ENCODE measurements around the gene IFITM2.
"Not testable (repeated sequence)": the region's sequence is repeated elsewhere in the genome, so short reads cannot be mapped to it uniquely, and the experiment has no call there.

Gene IFITM2

DNA sequence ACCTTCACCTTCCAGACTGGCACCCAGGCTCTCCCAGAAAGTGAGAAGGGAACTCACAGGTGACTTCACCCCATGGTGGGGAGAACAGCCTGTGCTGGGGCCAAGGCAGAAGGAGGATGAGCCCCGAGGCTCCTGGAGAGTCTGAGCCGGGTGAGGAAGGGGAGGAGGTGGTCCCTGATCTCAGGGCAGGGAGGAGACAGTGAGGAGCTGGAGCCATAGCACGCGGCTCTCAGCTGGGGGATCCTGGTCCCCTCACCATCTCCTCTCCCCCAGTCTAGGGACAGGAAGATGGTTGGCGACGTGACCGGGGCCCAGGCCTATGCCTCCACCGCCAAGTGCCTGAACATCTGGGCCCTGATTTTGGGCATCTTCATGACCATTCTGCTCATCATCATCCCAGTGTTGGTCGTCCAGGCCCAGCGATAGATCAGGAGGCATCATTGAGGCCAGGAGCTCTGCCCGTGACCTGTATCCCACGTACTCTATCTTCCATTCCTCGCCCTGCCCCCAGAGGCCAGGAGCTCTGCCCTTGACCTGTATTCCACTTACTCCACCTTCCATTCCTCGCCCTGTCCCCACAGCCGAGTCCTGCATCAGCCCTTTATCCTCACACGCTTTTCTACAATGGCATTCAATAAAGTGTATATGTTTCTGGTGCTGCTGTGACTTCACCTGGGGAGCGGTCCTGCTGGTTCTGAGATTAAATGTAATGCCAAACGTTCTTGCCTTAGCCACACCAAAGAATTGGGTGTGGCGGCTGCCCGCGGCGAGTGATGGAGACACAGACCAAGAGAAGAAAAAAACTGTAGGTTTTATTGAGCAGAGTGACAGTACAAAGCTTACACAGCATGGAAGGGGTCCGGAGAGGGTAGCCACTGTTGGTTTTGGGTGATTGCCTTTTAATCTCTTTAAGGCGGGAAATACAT is 1.4 kb downstream of the IFITM2 start:
- DNase-seq (ENCODE audit: low spot score): not testable (repeated sequence)

GRCh38 chr11:309979-310572 is 2.5 kb downstream of the IFITM2 start:
- not testable (repeated sequence) for DNase-seq (ENCODE audit: low spot score)

DNA sequence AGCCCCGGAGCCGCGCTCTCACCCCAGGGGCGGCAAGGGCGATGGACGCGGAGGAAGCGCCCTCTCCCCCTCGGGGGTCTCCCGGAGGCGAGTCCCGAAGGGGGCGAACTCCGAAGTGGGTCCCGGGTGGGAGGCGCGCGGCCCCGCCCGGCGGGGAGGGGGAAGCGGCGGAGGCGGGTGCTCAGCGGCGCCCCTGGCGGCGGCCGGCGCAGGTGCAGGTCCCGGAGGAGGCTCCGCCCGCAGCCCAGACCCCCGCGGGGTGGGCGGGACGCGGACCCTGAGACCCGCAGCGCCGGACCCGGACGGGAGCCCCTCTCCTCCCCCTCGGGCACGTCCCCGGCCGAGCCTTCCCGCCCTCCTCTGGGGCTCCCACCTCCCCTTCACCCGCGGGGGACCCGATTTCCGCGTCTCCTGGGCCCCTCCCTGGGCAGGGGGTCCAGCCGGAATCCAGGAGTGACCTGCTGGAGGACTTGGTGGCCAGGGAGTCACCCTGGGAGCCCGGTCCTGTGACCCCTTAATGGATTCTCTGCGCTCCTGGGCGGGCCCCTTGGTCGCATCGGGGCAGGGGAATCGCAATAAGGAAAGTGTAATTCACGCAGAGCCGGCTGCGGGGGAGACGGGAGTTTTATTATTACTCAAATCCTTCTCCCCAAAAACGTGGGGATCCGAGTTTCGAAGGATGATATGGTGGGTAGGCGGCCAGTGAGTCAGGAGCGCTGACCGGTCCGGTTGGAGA is 3.6 kb downstream of the IFITM2 start:
- DNase-seq (ENCODE audit: low spot score): not testable (repeated sequence)

DNA sequence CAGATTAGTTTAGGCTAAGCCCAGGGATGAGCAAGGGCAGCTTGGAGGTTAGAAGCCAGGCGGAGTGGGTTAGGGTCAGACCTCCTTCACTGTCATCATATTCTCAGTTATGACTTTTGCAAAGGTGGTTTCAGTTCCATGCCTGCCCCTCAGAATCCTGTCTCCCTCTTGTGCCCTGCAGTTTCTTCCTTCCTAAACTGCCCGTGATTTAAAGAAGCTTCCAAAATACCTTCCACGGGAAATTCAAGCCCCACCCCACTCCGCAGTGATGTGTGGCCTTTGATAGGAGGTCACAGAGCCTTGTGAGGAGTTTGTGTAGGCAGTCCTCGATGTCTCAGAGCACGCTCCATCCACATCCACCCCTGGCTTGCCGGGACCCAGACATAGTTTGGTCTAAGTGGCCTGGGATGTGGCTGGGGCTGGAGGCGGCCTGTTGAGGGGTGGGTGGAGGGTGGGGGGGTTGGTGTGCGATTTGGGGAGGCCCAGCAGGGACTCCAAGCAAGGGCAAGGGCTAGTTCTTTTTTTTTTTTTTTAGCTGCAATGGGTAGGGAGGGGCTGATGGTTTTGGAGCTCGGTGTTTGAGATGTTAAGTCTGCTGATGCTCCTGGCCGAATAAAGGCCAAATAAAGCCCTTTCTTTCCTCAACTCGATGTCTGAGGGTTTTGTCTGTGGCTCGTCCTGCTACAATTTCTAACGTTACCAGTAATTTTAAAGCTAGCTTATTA is 4.6 kb downstream of the IFITM2 start:
- no peak for DNase-seq (ENCODE audit: low spot score)

DNA sequence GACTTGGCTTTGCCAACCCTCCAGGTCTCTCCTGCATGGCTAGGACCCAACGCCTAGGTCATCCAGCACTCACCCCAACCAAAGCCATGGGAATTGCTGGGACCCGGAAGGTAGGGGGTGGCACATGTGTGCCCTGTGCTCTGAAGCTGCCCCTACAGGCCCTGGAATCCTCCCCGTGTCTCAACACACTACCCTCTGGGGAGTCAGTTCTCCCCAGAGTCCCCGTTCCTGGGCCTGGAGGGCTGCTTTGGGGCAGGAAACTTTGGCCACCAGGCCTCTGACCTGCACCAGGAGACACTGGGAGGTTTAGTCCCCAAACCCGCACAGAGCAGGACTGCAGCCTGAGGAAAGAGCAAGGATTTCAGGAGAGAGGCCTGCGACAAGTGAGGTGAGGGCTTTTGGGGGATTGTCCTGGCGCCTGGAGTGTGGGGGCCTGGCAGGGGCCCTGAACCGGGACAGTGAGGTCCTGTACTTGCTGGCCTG is 5.7 kb downstream of the IFITM2 start:
- no peak for DNase-seq (ENCODE audit: low spot score)

- no peak for DNase-seq (ENCODE audit: low spot score)
These were observed 6.4 kb downstream of the IFITM2 start, which contains the start of gene IFITM1 for GRCh38 chr11:313787-314553. TSS of gene IFITM1 (plus strand) at chr11:314040. CDS start at chr11:314171, 131 bp downstream.

GRCh38 chr11:314554-314875 is 6.9 kb downstream of the IFITM2 start:
- not testable (repeated sequence) for DNase-seq (ENCODE audit: low spot score)

DNA sequence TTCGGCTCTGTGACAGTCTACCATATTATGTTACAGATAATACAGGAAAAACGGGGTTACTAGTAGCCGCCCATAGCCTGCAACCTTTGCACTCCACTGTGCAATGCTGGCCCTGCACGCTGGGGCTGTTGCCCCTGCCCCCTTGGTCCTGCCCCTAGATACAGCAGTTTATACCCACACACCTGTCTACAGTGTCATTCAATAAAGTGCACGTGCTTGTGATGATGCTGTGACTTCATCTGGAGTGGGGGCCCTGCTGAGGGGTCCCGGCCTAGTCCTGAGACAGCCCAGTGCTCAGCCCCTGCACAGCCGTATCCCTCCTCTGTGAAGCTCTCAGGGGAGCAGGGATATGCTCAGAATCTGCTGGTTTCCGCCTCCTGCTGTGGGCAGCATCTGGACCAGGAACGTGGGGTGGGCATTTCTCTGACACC is 7.5 kb downstream of the IFITM2 start:
- no peak for DNase-seq (ENCODE audit: low spot score)

GRCh38 chr11:315516-315994 is 7.9 kb downstream of the IFITM2 start:
- DNase-seq (ENCODE audit: low spot score): no peak

GRCh38 chr11:316031-316701 is 8.6 kb downstream of the IFITM2 start:
- DNase-seq (ENCODE audit: low spot score): no peak

GRCh38 chr11:316891-317301 is 9.3 kb downstream of the IFITM2 start:
- no peak for DNase-seq (ENCODE audit: low spot score)

- not testable (repeated sequence) for DNase-seq (ENCODE audit: low spot score)
These were observed 10.2 kb downstream of the IFITM2 start for GRCh38 chr11:317668-318404.

- not testable (repeated sequence) for DNase-seq (ENCODE audit: low spot score)
These were observed 10.9 kb downstream of the IFITM2 start for GRCh38 chr11:318405-319120.

- not testable (repeated sequence) for DNase-seq (ENCODE audit: low spot score)
These were observed 11.7 kb downstream of the IFITM2 start for GRCh38 chr11:319121-319887.

GRCh38 chr11:319888-320273 is 12.3 kb downstream of the IFITM2 start:
- not testable (repeated sequence) for DNase-seq (ENCODE audit: low spot score)

GRCh38 chr11:324156-324555 is 16.5 kb downstream of the IFITM2 start:
- DNase-seq (ENCODE audit: low spot score): no peak

DNA sequence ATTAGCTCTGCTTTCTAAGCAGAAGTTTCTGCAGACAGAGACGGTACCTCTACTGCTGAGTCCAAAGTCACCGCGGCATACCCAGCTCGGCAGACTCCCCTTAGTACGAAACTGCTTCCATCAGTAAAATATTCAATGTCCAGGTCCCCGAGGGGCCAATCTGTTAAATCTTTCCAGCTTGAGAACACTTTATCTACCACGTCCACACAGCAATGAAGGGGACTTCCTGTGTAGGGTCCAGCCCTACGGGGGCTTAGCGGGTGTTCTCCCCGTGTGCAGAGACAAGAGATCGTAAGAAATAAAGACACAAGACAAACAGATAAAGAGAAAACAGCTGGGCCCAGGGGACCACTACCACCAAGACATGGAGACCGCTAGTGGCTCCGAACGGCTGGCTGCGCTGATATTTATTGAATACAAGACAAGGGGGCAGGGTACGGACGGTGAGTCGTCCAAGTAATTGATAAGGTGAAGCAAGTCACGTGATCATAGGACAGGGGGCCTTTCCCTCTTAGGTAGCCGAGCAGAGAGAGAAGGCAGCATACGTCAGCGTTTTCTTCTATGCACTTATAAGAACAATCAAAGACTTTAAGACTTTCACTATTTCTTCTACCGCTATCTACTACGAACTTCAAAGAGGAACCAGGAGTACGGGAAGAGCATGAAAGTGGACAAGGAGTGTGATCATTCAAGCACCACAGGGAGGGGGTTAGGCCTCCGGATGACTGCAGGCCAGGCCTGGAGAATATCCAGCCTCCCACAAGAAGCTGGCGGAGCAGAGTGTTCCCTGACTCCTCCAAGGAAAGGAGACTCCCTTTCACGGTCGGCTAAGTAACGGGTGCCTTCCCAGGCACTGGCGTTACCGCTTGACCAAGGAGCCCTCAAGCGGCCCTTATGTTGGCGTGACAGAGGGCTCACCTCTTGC is 17.2 kb downstream of the IFITM2 start:
- DNase-seq (ENCODE audit: low spot score): not testable (repeated sequence)
